H1 (cell line): Measurements from ENCODE around the gene GPRASP2. TPM values are rescaled to one million over a fixed set of nuclear protein-coding genes. Genes with fewer than 3 reads are reported as not detected.

Experiments
- CTCF ChIA-PET: fragments of 300-600 bp; sonication (Branson Sonifier 250); formaldehyde crosslinking; loops from one replicate; lab custom pipeline; 2021; ENCODE audit not compliant: partially characterized antibody; lab: Charles Lee
- POLR2A ChIA-PET: fragments of 300-600 bp; sonication (Branson Sonifier 250); formaldehyde crosslinking; loops from one replicate; lab custom pipeline; 2021; ENCODE audit warnings: inconsistent platforms; ENCODE audit not compliant: partially characterized antibody; lab: Charles Lee
- DNase-seq, 2 experiments: peaks; one replicate each; pipeline versions ENCODE4 v3.0.0 to v3.0.0-alpha.2; 2010 to 2022; ENCODE audit warnings: low spot score in 2 of 2, low read depth in 1 of 2, mixed read lengths in 1 of 2
- FAIRE-seq: peaks from 2 replicates; lab custom pipeline; 2011; peaks lifted over from hg19 to GRCh38; lab: Jason Lieb, UNC
- H2AFZ ChIP-seq: 2 replicates; pipeline ENCODE4 v1.8.1; 2012; ENCODE audit warnings: low read length, inconsistent platforms
- H2AK5ac ChIP-seq: 2 replicates; pipeline ENCODE4 v1.6.1; 2013; ENCODE audit warnings: low read depth, low read length
- H2BK120ac ChIP-seq: replicated peaks from 2 replicates; pipeline ENCODE3; 2013; ENCODE audit warnings: low read depth, low read length, inconsistent platforms
- H2BK12ac ChIP-seq: 2 replicates; pipeline ENCODE4 v1.6.1; 2013; ENCODE audit warnings: low read depth, low read length
- H2BK15ac ChIP-seq: 2 replicates; pipeline ENCODE4 v1.6.1; 2013; ENCODE audit warnings: low read length
- H2BK20ac ChIP-seq: 2 replicates; pipeline ENCODE4 v1.6.1; 2013; ENCODE audit warnings: low read length
- H2BK5ac ChIP-seq: 2 replicates; pipeline ENCODE4 v1.6.1; 2013; ENCODE audit warnings: low read depth, low read length
- H3K14ac ChIP-seq: 2 replicates; pipeline ENCODE4 v1.6.1; 2013; ENCODE audit warnings: inconsistent platforms; ENCODE audit not compliant: insufficient read length
- H3K18ac ChIP-seq: 2 replicates; pipeline ENCODE4 v1.6.1; 2013; ENCODE audit warnings: low read length; ENCODE audit errors: extremely low read depth
- H3K23ac ChIP-seq: 2 replicates; pipeline ENCODE4 v1.6.1; 2013; ENCODE audit warnings: inconsistent platforms; ENCODE audit not compliant: insufficient read length
- H3K23me2 ChIP-seq: 2 replicates; pipeline ENCODE4 v1.6.1; 2013; ENCODE audit warnings: low read depth, low read length
- H3K27ac ChIP-seq: 2 replicates; pipeline ENCODE4 v1.6.1; 2011; ENCODE audit warnings: low read depth, low read length, inconsistent platforms
- H3K27me3 ChIP-seq, 4 experiments: replicated peaks in 1 of 4; 1 replicate in 1 of 4; 2 replicates in 3 of 4; pipeline versions ENCODE4 v1.6.1 to v1.8.1; 2011 to 2013; ENCODE audit warnings: low read length in 3 of 4, mild to moderate bottlenecking in 3 of 4, inconsistent platforms in 2 of 4, mixed read lengths in 2 of 4, moderate library complexity in 1 of 4; ENCODE audit not compliant: control insufficient read depth in 3 of 4, insufficient read depth in 3 of 4; ENCODE audit errors: extremely low read depth in 1 of 4
- H3K36me3 ChIP-seq, 4 experiments: 2 replicates each; pipeline versions ENCODE4 v1.6.1 to v1.8.1; 2011 to 2013; ENCODE audit warnings: mild to moderate bottlenecking in 4 of 4, low read length in 3 of 4, moderate library complexity in 2 of 4, control low read depth in 1 of 4, inconsistent platforms in 1 of 4; ENCODE audit not compliant: insufficient read depth in 4 of 4, control insufficient read depth in 2 of 4
- H3K4ac ChIP-seq: replicated peaks from 2 replicates; pipeline ENCODE3; 2013; ENCODE audit warnings: low read length, low read depth, mixed read lengths, inconsistent platforms; ENCODE audit not compliant: insufficient read length
- H3K4me1 ChIP-seq, 4 experiments: replicated peaks in 1 of 4; 1 replicate in 1 of 4; 2 replicates in 3 of 4; pipeline versions ENCODE4 v1.6.1 to v1.8.1; 2011 to 2013; ENCODE audit warnings: low read length in 3 of 4, inconsistent platforms in 2 of 4, mixed read lengths in 1 of 4; ENCODE audit not compliant: insufficient read depth in 4 of 4, control insufficient read depth in 3 of 4
- H3K4me2 ChIP-seq, 2 experiments: 2 replicates each; pipeline versions ENCODE4 v1.6.1 to v1.8.1; 2011 to 2013; ENCODE audit warnings: low read depth in 2 of 2, low read length in 2 of 2, control low read depth in 1 of 2, inconsistent platforms in 1 of 2, mild to moderate bottlenecking in 1 of 2; ENCODE audit not compliant: insufficient read depth in 1 of 2
- H3K4me3 ChIP-seq, 4 experiments: fragments of 200-600, 300-600 bp in 1 of 4; sonication (generic), shearing (Covaris generic), sonication (Bioruptor Twin) in 1 of 4; 2 replicates each; pipeline versions ENCODE4 v1.5.1 to v1.8.1; 2011 to 2016; ENCODE audit warnings: low read length in 4 of 4, low read depth in 3 of 4, control low read depth in 2 of 4, inconsistent platforms in 2 of 4, mild to moderate bottlenecking in 2 of 4, mixed read lengths in 1 of 4, moderate library complexity in 1 of 4; ENCODE audit not compliant: insufficient read depth in 2 of 4; ENCODE audit errors: extremely low read depth in 1 of 4
- H3K56ac ChIP-seq: replicated peaks from 2 replicates; pipeline ENCODE3; 2013; ENCODE audit warnings: low read depth, mild to moderate bottlenecking, mixed read lengths, low read length, inconsistent platforms; ENCODE audit not compliant: insufficient read length
- H3K79me1 ChIP-seq: 2 replicates; pipeline ENCODE4 v1.6.1; 2013; ENCODE audit warnings: low read depth, low read length, control low read depth
- H3K79me2 ChIP-seq, 2 experiments: 2 replicates each; pipeline versions ENCODE4 v1.6.1 to v1.8.1; 2012 to 2013; ENCODE audit warnings: low read length in 2 of 2, mild to moderate bottlenecking in 2 of 2, inconsistent platforms in 1 of 2; ENCODE audit not compliant: insufficient read depth in 2 of 2, control insufficient read depth in 1 of 2
- H3K9ac ChIP-seq, 4 experiments: replicated peaks in 1 of 4; 1 replicate in 1 of 4; 2 replicates in 3 of 4; pipeline versions ENCODE4 v1.6.1 to v1.8.1; 2011 to 2013; ENCODE audit warnings: low read depth in 3 of 4, low read length in 3 of 4, control low read depth in 2 of 4, mild to moderate bottlenecking in 2 of 4, moderate library complexity in 2 of 4, inconsistent platforms in 1 of 4; ENCODE audit errors: extremely low read depth in 1 of 4
- H3K9me3 ChIP-seq, 2 experiments: 2 replicates each; pipeline versions ENCODE4 v1.6.1 to v1.8.1; 2012 to 2013; ENCODE audit warnings: mild to moderate bottlenecking in 2 of 2, moderate library complexity in 2 of 2, control low read depth in 1 of 2, inconsistent platforms in 1 of 2, low read depth in 1 of 2, low read length in 1 of 2, mixed read lengths in 1 of 2; ENCODE audit not compliant: insufficient read depth in 2 of 2
- H4K20me1 ChIP-seq, 2 experiments: replicated peaks in 1 of 2; 2 replicates each; pipeline versions ENCODE3 to v1.8.1; 2011 to 2013; ENCODE audit warnings: inconsistent platforms in 2 of 2, low read length in 2 of 2, mild to moderate bottlenecking in 1 of 2; ENCODE audit not compliant: insufficient read depth in 2 of 2, control insufficient read depth in 1 of 2
- H4K5ac ChIP-seq: 2 replicates; pipeline ENCODE4 v1.6.1; 2013; ENCODE audit warnings: low read length, low read depth, mixed read lengths, inconsistent platforms; ENCODE audit not compliant: insufficient read length
- H4K8ac ChIP-seq: 2 replicates; pipeline ENCODE4 v1.8.0; 2013; ENCODE audit warnings: mild to moderate bottlenecking, moderate library complexity, low read length, inconsistent platforms; ENCODE audit not compliant: insufficient read depth; ENCODE audit errors: extremely low read depth
- H4K91ac ChIP-seq: replicated peaks from 2 replicates; pipeline ENCODE3; 2013; ENCODE audit warnings: low read length, mixed read lengths, inconsistent platforms; ENCODE audit not compliant: insufficient read length
- POLR2AphosphoS5 ChIP-seq: IDR thresholded peaks from 2 replicates; pipeline ENCODE4 v1.6.1; 2011; ENCODE audit warnings: low read depth, low read length
- TCF12 ChIP-seq: IDR thresholded peaks from 2 replicates; pipeline ENCODE4 v1.6.1; 2011; ENCODE audit warnings: low read depth, mild to moderate bottlenecking, low read length
- polyA plus RNA-seq, 7 experiments: library from polyadenylated mRNA; depleted of rRNA in 3 of 7; stranded (reverse) in 5 of 7; unstranded in 2 of 7; fragments of >200 nt in 5 of 7; fragments of 200-250 nt in 2 of 7; gene quantifications; 1 replicate in 5 of 7; 2 replicates in 1 of 7; 4 replicates in 1 of 7; pipeline versions ENCODE4 v1.2.1 to v1.2.3, GENCODE V29; 2011 to 2013; ENCODE audit warnings: missing spikeins in 2 of 7, mixed read lengths in 2 of 7
- total RNA-seq: library from RNA; stranded (reverse); fragmentation: NEBNext Ultra II Directional; extraction: Animal tissue kit (Norgen Biotek cat#: 25700); gene quantifications from 2 replicates; pipeline ENCODE4 v1.2.1, GENCODE V29; 2021

Gene GPRASP2
- total and polyA plus RNA-seq, 2 of the 8 experiments (the other 6 are each of a cell fraction or from before 2014, with no cell fraction given) = 8.0 to 15.7 TPM

- H3K23me2 ChIP-seq = no peaks in the 10 kb centered on the region
- no peaks in the 10 kb centered on the region for H3K27me3 ChIP-seq
- no peaks in the 10 kb centered on the region for H3K79me2 ChIP-seq
- no peak overlapping the region for H3K14ac ChIP-seq
- H3K4ac ChIP-seq = no peak overlapping the region
- H2BK15ac ChIP-seq = no peak overlapping the region
- H2AK5ac ChIP-seq = no peak overlapping the region
- CTCF ChIA-PET = no interaction called here
- no peak overlapping the region for H3K18ac ChIP-seq
- H2AFZ ChIP-seq = no peak overlapping the region
- no peak overlapping the region for H3K4me2 ChIP-seq
- no peak for FAIRE-seq
- H3K56ac ChIP-seq = no peak overlapping the region
- no peak overlapping the region for H3K23ac ChIP-seq
- no peak overlapping the region for H3K9ac ChIP-seq
- no peaks in the 10 kb centered on the region for H4K20me1 ChIP-seq
- H2BK20ac ChIP-seq = no peak overlapping the region
- H3K27ac ChIP-seq = no peak overlapping the region
- H3K4me1 ChIP-seq = no peaks in the 10 kb centered on the region
- no peak overlapping the region for H2BK5ac ChIP-seq
- H3K9me3 ChIP-seq = no peaks in the 10 kb centered on the region
- H3K79me1 ChIP-seq = no peaks in the 10 kb centered on the region
- no peaks in the 10 kb centered on the region for H3K36me3 ChIP-seq
- no peak for DNase-seq
- H4K5ac ChIP-seq = no peak overlapping the region
- no peak overlapping the region for H4K8ac ChIP-seq
- no peak overlapping the region for H4K91ac ChIP-seq
- H2BK120ac ChIP-seq = no peak overlapping the region
- H3K4me3 ChIP-seq = no peak overlapping the region
- TF ChIP-seq TCF12 = no peak
- TF ChIP-seq POLR2AphosphoS5 = no peak
- no peak overlapping the region for H2BK12ac ChIP-seq
- POLR2A ChIA-PET = no interaction called here
Measured at GRCh38 chrX:102697494-102697893, 14.8 kb upstream of the GPRASP2 start.
